NCI-H345 treated with DMSO at 0.1 percent for 48 hours (cell line): Measurements from ENCODE around the gene GABRE.

Source experiments
- DNase-seq: peaks from one replicate; lab custom pipeline; 2025; ENCODE audit not compliant: unreplicated experiment; lab: John Stamatoyannopoulos, UW

The GABRE gene

GRCh38 chrX:151974336-151975227 lies at the start of gene GABRE:
Gene GABRE (minus strand): TSS chrX:151974676. CDS start chrX:151974625, 51 bp downstream.
- DNase-seq: no peak

GRCh38 chrX:152020888-152021287 lies 46.4 kb upstream of the GABRE start:
- DNase-seq: no peak

- no peak for DNase-seq
These were observed 25.3 kb upstream of the GABRE start for GRCh38 chrX:151999813-152000212.

- no peak for DNase-seq
These were observed 23.1 kb upstream of the GABRE start for GRCh38 chrX:151997539-151997938.

- no peak for DNase-seq
These were observed 21.9 kb upstream of the GABRE start for GRCh38 chrX:151996347-151996746.

- no peak for DNase-seq
These were observed 20.0 kb upstream of the GABRE start for GRCh38 chrX:151994476-151994875.

- no peak for DNase-seq
These were observed 14.3 kb upstream of the GABRE start for GRCh38 chrX:151988706-151989299.

- DNase-seq: no peak
These were observed 12.6 kb upstream of the GABRE start for GRCh38 chrX:151987108-151987507.

GRCh38 chrX:151985955-151986354 lies 11.5 kb upstream of the GABRE start:
- DNase-seq: no peak

- no peak for DNase-seq
These were observed 11.1 kb upstream of the GABRE start for GRCh38 chrX:151985531-151985930.

GRCh38 chrX:151984902-151985301 lies 10.4 kb upstream of the GABRE start:
- no peak for DNase-seq

GRCh38 chrX:151984328-151984727 lies 9.9 kb upstream of the GABRE start:
- no peak for DNase-seq

- no peak for DNase-seq
These were observed 8.7 kb upstream of the GABRE start for GRCh38 chrX:151983186-151983585.

GRCh38 chrX:151982222-151982621 lies 7.7 kb upstream of the GABRE start:
- DNase-seq: no peak

- DNase-seq: no peak
These were observed 6.7 kb upstream of the GABRE start for GRCh38 chrX:151981129-151981528.

- no peak for DNase-seq
These were observed 3.4 kb upstream of the GABRE start for GRCh38 chrX:151977923-151978322.

- DNase-seq: no peak
These were observed 2.5 kb upstream of the GABRE start for GRCh38 chrX:151977009-151977408.

GRCh38 chrX:151975736-151976275 lies 1.3 kb upstream of the GABRE start:
- no peak for DNase-seq

GRCh38 chrX:151975228-151975593 lies 735 bp upstream of the GABRE start:
- DNase-seq: no peak

- DNase-seq: no peak
These were observed 583 bp downstream of the GABRE start for GRCh38 chrX:151973851-151974335.

GRCh38 chrX:151973060-151973661 lies 1.3 kb downstream of the GABRE start:
- DNase-seq: no peak

GRCh38 chrX:151970661-151971060 lies 3.8 kb downstream of the GABRE start:
- no peak for DNase-seq
